Ascending aorta (tissue), 2 donors: ENCODE measurements around the gene SRP19. TPM values are rescaled to one million over a fixed set of nuclear protein-coding genes. Genes with fewer than 3 reads are reported as not detected.
"Not testable (repeated sequence)": the region's sequence is repeated elsewhere in the genome, so short reads cannot be mapped to it uniquely, and the experiment has no call there.

ENCODE experiments used
- DNase-seq, 2 donors: peaks; one replicate each; pipeline ENCODE4 v3.0.0-alpha.2; 2019; ENCODE audit warnings: low spot score in 2 of 2
- H3K27ac ChIP-seq, 2 donors: fragments of 200-600 bp; sonication (generic); one replicate each; pipeline ENCODE4 v1.5.1; 2016 to 2017; ENCODE audit warnings: mild to moderate bottlenecking in 1 of 2
- H3K27me3 ChIP-seq: fragments of 200-600 bp; sonication (generic); one replicate; pipeline ENCODE4 v1.5.1; 2017
- H3K36me3 ChIP-seq, 2 donors: fragments of 200-600 bp; sonication (generic); one replicate each; pipeline ENCODE4 v1.5.1; 2016
- H3K4me1 ChIP-seq, 2 donors: fragments of 200-600 bp; sonication (generic); one replicate each; pipeline ENCODE4 v1.5.1; 2016 to 2017; ENCODE audit warnings: mild to moderate bottlenecking in 1 of 2
- H3K4me3 ChIP-seq, 2 donors: fragments of 200-600 bp; sonication (generic); one replicate each; pipeline ENCODE4 v1.5.1; 2016 to 2017; ENCODE audit warnings: mild to moderate bottlenecking in 1 of 2
- H3K9me3 ChIP-seq, 2 donors: fragments of 200-600 bp; sonication (generic); one replicate each; pipeline ENCODE4 v1.5.1; 2016
- intact Hi-C: fragments of 100-400 bp; cut with DNase I; formaldehyde crosslinking; loops from one replicate; pipeline ENCODE4 v1.15.1; 2023
- total RNA-seq: library from RNA; depleted of rRNA; stranded (reverse); fragments of >200 nt; gene quantifications from one replicate; pipeline ENCODE4 v1.1.0, GENCODE V29; 2016
- TF ChIP-seq, protein P1 (sequence below), 3 experiments: fragments of 200-600 bp in 2 of 3; fragments of 450-650 bp in 1 of 3; sonication (generic) in 2 of 3; IDR thresholded peaks; one replicate each; pipeline ENCODE4 v1.5.1; 2016 to 2019; ENCODE audit warnings: antibody characterized with exemption in 3 of 3, mild to moderate bottlenecking in 1 of 3, moderate library complexity in 1 of 3

SRP19 gene
- total RNA-seq, 1 donor from 2014 or later, result 76.6 TPM

DNA sequence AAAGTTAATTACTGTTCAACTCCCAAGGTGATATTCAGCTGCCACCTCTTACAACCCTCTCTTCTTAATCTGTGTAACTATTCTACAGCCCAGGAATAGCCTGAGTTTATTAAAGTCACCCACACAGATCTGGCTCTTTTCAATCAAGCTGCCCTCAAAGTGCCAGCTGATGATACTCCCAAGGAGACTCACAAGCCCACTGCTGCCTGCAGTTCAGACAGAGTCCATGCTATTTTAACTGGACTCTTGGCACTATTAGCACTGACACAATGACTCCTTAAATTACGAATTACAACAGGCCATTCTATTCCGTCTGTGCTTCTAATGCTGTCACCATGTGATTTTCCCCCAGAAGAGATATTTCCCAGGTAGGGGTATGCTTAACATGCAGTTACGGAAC is 34.6 kb downstream of the SRP19 start:
- no peak overlapping the region for H3K4me3 ChIP-seq

DNA sequence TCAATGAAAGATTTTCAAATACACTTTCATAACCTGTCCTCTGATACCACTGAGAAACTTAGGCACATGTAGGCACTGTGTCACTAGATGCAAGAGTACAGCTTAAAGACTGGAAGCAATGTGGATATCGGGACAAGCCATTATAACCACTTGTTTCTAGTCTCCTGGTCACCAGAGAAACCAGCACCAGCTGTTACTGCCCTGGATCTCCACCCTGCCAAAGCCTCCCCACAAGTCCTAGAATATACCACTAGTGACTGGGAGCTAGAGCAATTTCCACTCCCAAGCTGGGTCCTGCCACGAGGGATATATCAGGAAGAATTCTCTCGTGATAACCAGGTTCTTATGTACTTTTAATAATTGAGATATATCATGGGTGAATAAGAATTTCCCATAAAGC is 41.5 kb downstream of the SRP19 start:
- no peaks in the 10 kb centered on the region for H3K27me3 ChIP-seq
- H3K9me3 ChIP-seq, result no peaks in the 10 kb centered on the region
- intact Hi-C loops, result no loop called here
- peaks cover 0 to 4% of the 10 kb centered on the region in 2 donors for H3K4me1 ChIP-seq
- no peak overlapping the region for H3K27ac ChIP-seq
- peaks cover 26 to 42% of the 10 kb centered on the region in 2 donors for H3K36me3 ChIP-seq
- TF ChIP-seq, protein P1, sequence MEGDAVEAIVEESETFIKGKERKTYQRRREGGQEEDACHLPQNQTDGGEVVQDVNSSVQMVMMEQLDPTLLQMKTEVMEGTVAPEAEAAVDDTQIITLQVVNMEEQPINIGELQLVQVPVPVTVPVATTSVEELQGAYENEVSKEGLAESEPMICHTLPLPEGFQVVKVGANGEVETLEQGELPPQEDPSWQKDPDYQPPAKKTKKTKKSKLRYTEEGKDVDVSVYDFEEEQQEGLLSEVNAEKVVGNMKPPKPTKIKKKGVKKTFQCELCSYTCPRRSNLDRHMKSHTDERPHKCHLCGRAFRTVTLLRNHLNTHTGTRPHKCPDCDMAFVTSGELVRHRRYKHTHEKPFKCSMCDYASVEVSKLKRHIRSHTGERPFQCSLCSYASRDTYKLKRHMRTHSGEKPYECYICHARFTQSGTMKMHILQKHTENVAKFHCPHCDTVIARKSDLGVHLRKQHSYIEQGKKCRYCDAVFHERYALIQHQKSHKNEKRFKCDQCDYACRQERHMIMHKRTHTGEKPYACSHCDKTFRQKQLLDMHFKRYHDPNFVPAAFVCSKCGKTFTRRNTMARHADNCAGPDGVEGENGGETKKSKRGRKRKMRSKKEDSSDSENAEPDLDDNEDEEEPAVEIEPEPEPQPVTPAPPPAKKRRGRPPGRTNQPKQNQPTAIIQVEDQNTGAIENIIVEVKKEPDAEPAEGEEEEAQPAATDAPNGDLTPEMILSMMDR (IDR thresholded peaks at IDR 0.05), result no peak
- H3K4me3 ChIP-seq, result no peak overlapping the region
- DNase-seq, result no peak

More for the DNA sequence above, 34.6 kb downstream of the SRP19 start:
- Histone ChIP-seq H3K4me1 (no peaks in the 10 kb centered on the region), H3K9me3 (no peaks in the 10 kb centered on the region), H3K27ac (no peak overlapping the region), H3K27me3 (no peaks in the 10 kb centered on the region), H3K36me3 (peaks cover 24 to 62% of the 10 kb centered on the region in 2 donors)
- TF ChIP-seq, protein P1 (IDR thresholded peaks at IDR 0.05), result no peak
- no peak for DNase-seq
- intact Hi-C loops, result no loop called here

DNA sequence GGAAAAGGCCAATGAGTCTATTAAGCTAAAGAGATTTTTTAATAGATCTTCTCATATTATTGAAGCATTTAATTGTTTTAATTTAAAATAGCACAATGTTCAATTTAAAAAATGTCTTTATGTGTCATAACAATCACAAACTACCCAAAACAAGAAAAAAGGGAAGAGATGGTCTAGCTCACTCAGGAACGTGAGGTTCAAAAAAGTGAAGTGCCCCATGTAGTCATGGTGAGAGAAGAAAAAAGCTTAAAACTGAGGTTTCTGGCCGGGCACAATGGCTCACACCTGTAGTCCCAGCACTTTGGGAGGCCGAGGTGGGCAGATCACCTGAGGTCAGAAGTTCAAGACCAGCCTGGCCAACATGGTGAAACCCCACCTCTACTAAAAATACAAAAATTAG is 43.9 kb downstream of the SRP19 start:
- H3K4me1 ChIP-seq, H3K4me3 ChIP-seq, H3K27ac ChIP-seq, H3K9me3 ChIP-seq, H3K27me3 ChIP-seq, intact Hi-C loops, DNase-seq: not testable (repeated sequence)
- H3K36me3 ChIP-seq, result peaks cover 20 to 29% of the 10 kb centered on the region in 2 donors

GRCh38 chr5:112906637-112907036 is 45.5 kb downstream of the SRP19 start:
- H3K4me3 ChIP-seq, result no peak overlapping the region

DNA sequence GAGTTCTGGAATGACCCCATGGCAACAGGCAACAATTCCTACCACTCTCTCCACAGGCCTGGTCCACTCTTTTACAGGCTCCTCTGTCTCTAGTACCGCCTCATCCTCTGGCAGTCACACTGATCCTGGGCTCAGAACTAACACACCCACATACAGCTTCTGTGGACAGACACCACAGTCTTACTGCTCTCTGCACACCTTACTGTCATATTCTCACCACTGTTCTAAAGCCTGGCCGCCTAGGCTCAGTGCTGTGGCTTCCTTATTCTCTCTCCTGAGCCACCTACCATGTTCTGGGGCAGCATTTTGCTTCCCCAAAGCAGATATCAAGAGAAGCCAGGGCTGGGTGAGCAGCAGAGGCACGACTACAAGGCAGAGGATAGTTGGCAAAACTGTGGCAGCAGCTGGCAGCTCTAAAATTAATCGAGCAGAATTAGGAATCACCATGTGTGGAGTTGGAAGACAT is 46.1 kb downstream of the SRP19 start:
- TF ChIP-seq, protein P1 (IDR thresholded peaks at IDR 0.05), result no peak
- peaks cover 8% of the 10 kb centered on the region in 2 donors for H3K36me3 ChIP-seq
- H3K4me1 ChIP-seq, result peaks cover 0 to 8% of the 10 kb centered on the region in 2 donors
- no peaks in the 10 kb centered on the region for H3K9me3 ChIP-seq
- intact Hi-C loops, result no loop called here
- H3K4me3 ChIP-seq, result no peak overlapping the region
- no peak overlapping the region for H3K27ac ChIP-seq
- DNase-seq, result no peak
- H3K27me3 ChIP-seq, result no peaks in the 10 kb centered on the region

More at GRCh38 chr5:112906637-112907036, 45.5 kb downstream of the SRP19 start:
- H3K27me3 ChIP-seq, result no peaks in the 10 kb centered on the region
- peaks cover 0 to 4% of the 10 kb centered on the region in 2 donors for H3K4me1 ChIP-seq
- H3K27ac ChIP-seq, result no peak overlapping the region
- peaks cover 9 to 13% of the 10 kb centered on the region in 2 donors for H3K36me3 ChIP-seq
- TF ChIP-seq, protein P1 (IDR thresholded peaks at IDR 0.05), result no peak
- no peaks in the 10 kb centered on the region for H3K9me3 ChIP-seq
- DNase-seq, result peak in 1 of 2 donors; percentile 8
- intact Hi-C loops, result no loop called here

- no peak overlapping the region for H3K27ac ChIP-seq
- TF ChIP-seq, protein P1 (IDR thresholded peaks at IDR 0.05), result no peak
- H3K27me3 ChIP-seq, result no peaks in the 10 kb centered on the region
- H3K36me3 ChIP-seq, result peaks cover 7 to 8% of the 10 kb centered on the region in 2 donors
- no peak for DNase-seq
- no peak overlapping the region for H3K4me3 ChIP-seq
- intact Hi-C loops, result no loop called here
- H3K4me1 ChIP-seq, result peaks cover 0 to 19% of the 10 kb centered on the region in 2 donors
- no peaks in the 10 kb centered on the region for H3K9me3 ChIP-seq
Observed at GRCh38 chr5:112908854-112909253, 47.8 kb downstream of the SRP19 start.
